NCI-H2081 treated with DMSO at 0.1 percent for 48 hours (cell line): Measurements from ENCODE around the gene KRTAP19-7.

Experiments
- DNase-seq: peaks from one replicate; lab custom pipeline; 2025; lab: John Stamatoyannopoulos, UW

KRTAP19-7 gene, protein sequence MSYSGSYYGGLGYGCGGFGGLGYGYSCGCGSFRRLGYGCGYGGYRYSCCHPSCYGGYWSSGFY

DNA sequence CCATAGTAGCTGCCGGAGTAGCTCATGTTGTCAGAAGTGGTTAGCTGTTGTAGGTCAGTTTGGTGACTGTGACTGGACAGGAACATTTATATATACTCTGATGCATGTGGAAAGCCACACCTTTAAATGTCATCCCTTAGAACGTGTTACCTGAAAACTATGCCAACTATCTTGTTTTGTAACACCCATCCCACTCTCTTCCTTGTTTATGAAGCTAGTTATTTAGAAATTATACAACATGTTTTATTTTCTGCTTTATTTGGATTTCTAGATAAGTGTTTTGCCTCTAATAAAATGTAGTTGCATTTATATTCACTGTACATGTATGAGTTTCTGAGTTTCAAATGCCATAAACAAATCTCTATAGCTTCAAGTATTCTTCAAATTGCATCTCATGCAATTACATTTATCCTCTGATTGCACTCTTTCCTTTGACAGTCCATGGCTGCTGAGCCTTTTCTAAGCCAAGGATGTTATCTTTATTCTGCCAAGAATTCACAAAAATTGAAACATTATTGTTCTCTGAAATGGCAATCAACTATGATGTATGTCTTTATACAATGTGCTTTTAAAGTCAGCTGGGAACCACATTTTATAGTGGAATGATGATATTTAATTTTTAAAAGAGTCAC is at the start of gene KRTAP19-7:
TSS of gene KRTAP19-7 (minus strand) at position 51 of the 632 bp plus-strand sequence. CDS start at position 26, 25 bp downstream.
- DNase-seq: no peak

DNA sequence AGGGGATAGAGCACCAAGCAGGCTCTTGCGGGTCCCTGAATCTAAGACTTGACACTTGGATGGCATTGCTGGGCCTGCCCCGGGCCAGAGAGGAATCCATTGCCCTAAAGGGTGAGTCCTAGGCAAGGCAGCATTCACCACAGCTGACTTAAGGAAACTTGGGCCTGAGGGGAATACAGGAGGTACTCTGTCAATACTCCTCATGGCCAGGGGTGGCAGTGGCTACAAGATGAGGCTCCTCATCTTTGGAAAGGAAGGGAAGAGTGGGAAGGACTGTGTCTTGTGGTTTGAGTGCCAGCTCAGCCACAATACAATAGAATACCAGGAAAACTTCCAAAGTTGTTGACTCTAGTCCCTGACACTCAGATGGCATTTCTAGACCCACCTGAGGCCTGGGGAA is 44.9 kb upstream of the KRTAP19-7 start:
- DNase-seq: no peak

DNA sequence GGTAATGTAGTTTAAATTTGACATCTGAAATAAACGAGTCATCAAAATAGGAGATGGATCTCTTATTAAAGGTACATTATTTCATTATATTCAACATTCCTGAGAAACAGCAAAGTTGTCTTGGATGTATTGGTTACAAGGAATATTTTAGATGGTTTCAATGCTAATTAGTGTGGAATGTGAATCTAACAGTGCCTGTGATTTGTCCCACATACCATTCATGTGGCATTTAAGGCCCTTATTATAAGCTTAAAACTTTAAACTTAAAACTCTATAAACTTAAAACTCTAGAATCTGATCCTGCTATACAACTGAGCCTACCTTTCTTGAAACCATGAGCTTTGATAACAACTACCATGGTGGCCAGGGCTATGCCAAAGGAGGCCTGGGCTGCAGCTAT is 39.7 kb upstream of the KRTAP19-7 start, which contains the start of gene KRTAP22-1:
TSS of gene KRTAP22-1 (plus strand) at position 301 of the 400 bp plus-strand sequence.
- DNase-seq: no peak

DNA sequence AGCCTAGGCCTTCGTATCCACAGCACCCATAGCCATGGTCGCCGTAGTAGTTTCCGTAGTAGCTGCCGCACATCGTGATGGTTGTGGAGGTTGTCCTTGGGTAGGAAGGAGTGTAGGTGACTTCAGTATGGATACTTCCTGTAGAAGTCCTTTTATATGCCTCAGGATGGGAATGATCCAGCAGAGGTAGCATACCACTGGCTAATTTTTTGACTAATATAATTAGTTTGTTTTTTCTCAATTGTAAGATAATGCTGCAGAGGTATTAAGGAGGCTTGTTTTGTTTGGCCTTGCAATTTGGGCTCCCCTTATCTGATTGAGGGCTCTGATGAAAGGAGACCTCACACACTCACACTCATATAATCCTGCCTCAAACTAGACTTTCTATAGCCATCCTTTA is 37.7 kb upstream of the KRTAP19-7 start, which contains the start of gene KRTAP6-2:
TSS of gene KRTAP6-2 (minus strand) at position 101 of the 400 bp plus-strand sequence. CDS start at position 73, 28 bp downstream.
- no peak for DNase-seq

DNA sequence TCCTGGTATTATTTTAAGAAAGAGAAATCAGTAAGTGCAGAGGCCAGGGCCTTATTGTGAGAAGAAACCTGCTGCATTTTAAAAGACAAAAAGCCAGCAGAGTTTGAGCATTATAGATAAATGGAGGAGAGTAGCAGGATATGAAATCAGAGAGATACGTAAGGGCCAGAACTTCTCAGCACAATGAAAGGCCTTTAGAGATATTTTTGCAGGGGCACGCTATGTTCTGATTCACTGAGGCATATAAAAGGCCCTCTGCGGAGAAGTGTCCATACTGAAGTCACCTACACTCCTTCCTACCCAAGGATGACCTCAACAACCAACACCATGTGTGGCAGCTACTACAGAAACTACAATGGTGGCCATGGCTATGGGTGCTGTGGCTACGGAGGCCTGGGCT is 31.0 kb upstream of the KRTAP19-7 start, which contains the start of gene KRTAP6-3:
TSS of gene KRTAP6-3 (plus strand) at position 301 of the 400 bp plus-strand sequence. CDS start at position 307, 6 bp downstream.
- no peak for DNase-seq

DNA sequence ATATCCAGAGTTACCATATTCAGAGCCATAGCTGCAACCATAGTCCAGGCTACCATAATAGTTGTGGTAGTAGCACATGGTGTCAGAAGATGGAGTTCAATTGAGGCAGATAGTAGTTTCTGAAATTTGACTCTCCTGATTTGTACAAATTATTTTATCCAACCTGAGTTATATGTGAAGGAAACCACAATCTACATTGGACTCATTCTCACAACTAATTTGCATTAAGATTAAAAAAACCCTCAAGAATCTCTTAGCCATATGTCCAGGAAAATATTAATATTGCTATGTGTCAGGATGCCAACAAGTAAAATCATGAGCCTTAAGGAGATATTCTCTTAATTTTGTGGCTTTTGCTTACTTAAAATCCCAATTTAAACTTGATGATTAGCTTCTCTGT is 29.2 kb upstream of the KRTAP19-7 start, which contains the start of gene KRTAP22-2:
TSS of gene KRTAP22-2 (minus strand) at position 101 of the 400 bp plus-strand sequence.
- DNase-seq: no peak

DNA sequence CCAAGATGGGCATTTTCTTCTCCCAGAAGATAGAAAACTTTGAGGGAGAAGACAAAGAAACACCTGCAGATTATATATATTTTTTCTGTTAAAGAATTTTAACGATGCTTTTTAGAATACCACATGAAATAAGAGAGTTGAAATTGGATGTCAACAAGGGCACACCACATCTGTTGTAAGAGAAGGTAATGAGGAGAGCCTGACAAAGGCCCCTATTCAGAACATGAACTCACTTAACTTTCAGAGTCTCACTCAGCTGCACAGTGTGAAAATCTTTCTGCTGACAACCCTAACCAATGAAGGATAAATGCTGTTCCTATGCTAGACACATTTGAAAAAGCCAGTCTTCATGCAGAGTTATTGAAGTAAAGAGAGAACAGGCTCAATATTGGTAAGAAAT is 21.8 kb upstream of the KRTAP19-7 start:
- DNase-seq: no peak

DNA sequence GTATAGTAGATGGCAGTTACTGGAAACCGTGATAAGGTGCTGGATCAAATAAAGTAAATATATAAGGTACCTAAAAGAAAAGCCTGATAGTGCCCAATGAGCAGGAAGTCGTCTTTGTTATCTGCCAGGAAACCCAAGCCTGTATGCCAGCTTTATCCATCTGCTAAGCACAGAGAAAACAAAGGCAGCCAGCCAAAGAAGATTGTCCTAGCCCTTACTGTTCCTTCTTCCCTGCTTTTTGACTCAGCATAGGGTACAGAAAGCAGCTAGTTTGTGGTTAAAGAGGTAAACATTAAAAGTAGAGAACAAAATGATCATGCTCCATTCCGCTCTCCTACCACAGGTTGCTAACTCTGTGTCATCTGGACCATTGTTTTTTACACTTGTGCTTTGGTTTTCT is 19.0 kb upstream of the KRTAP19-7 start:
- no peak for DNase-seq

DNA sequence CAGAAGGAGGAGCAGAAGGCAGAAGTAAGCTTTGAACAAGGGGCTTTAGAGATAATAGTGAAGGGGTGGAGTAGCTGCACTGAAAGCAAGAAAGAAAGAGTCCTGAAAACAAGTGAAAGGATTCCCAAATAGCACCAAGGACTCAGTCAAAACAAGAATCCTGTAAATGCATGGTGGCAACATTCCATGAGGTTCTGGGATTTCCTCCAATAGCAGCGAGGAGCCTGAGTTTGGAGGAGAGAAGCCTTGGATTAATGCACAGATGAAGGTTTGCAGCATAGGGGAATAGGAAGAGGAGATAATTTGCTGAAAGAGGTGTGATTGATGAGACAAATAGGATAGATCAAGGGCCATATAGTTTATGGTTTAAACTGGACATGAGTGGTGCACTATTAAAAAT is 18.2 kb upstream of the KRTAP19-7 start:
- DNase-seq: no peak

DNA sequence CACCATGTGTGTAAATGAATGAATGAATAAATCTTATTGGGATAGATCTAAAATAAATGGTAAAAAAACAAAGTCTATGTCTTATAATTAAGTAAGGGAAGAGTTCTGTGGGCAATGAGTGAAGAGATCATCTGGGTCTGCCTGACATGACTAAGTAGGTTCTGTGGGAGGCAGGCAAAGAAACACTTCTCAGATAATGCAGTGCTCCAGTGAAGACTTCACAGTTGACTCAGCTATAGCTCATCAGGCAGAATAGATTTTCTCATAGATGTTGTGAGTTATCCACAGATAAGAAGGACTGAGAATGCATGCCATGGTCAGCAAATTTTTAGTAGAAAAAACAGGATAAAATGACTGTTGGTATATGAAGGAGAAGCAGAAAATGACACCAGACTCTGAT is 16.7 kb upstream of the KRTAP19-7 start:
- DNase-seq: no peak

DNA sequence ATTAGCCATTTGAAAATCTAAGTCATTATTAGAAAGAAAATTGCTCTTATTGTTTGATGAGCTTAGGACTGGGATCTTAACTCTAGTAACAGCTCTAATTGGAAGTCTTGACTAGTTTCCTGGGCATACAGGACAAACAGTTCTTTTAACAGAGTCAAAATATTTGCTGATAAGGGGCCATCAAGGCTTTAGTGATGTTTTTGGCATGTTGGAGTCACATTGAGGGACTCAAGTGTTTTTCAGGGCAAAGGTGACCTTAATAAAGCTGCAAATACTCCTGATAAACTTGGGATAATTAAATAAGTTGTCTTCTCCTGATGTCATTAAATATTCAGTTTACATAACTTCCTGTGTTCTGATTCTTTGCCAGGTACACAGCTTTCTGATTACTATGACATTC is 6.5 kb upstream of the KRTAP19-7 start:
- DNase-seq: no peak

DNA sequence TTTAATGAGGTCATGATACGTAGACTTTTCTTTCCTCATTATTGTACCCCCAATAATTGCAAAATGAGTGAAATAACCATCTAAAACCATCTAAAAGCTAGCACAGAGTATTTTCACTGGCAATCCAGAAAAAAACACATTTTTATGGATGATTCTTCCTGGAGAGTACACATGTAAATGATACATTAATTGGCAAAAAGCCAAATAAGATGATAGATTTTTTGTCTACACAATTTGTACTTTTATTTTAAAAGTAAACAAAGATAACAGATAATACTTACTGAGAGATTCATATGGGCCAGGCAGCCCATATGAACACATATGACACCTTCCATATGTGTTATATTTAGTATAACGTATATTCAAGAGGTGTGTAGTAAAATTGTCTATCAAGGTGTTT is 2.5 kb upstream of the KRTAP19-7 start:
- no peak for DNase-seq

DNA sequence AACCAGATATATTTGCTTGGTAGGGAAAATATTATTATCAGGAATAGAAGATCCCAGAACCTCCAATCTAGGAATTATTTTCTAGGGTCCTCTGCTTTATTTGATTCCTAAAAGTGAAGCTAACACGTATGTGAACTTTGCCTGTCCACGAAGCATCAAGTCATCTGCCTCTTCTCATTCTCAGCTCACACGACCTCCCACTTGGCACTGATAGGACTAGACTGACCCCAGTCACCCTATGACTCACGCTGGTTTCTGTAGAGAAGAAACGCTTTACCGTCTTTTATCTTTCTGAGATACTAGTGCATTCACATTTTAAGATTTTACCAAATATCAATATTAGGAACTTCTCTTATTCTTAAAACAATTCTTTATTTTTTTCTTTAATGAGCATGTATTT is 2.0 kb upstream of the KRTAP19-7 start:
- no peak for DNase-seq

DNA sequence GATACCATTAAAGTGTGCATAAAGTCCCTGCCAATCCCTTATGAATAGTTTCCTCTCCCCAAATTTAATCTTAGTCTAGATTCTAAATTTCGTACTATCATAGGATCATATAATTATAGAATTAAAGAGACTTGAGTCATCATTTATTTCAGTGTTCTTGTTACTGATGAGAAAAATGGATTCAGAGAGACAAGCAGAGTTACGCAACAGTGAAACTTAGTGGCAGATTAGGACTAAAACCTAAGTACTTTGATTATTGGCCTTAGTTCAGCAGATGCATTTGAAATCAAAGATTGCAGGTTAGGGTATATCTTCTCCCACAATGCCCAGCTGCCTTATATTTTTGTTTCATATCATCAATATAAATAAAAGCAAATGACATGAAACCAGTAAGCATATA is 843 bp upstream of the KRTAP19-7 start:
- DNase-seq: no peak

DNA sequence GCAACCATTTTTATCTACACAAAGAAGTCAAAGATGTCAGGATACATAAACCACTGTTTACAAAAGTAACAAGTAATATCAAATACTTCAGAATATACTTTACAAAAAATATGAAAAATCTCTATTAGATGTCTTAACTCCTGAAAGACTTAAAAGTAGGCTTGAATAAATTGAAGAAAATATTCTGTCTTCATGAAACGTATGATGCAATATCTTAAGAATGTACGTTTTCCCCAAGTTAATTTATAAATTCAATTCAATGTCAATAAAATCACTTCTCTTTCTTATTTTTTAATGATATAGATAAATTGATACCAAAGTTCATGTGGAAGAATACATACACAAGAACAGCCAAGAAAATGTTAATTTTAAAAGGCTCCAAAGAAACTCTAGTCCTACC is 6.0 kb downstream of the KRTAP19-7 start:
- DNase-seq: no peak

DNA sequence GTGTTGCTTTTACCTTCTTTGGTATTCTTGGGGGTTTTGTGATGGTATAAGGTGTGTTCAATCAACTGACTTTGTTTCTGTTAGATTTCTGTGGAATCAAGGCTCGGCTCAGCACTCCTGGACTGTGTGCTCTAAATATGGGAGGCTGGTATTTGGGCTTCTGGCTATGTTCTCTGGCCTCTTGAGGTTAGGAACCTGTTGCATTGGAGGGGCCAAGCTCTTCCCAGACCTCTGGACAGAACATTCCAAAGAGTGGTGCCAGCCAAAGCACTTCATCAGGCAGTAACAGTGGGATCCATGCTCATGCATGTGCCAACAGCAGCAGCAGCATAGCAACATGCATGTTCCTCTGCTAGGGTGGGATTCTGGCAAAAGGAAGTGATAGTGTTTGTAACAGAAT is 8.3 kb downstream of the KRTAP19-7 start:
- DNase-seq: no peak

DNA sequence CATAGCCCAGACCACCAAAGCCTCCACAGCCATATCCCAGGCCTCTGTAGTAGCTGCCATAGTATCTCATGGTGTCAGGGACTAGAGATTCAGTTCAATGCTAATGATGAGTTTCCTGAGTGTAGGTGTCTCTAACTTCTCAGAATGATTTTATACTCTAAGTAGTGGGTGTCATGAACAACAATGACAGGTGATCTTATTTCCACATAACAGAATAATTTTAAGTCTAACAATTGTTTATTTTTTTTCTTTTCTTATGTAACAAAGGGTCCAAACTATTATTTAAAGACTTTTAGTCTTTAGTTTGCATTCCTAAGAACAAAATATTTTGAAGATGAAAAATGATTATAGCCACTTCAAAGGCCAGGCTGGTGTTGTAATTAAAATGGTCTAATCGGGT is 19.4 kb downstream of the KRTAP19-7 start, which contains the start of gene KRTAP19-6:
TSS of gene KRTAP19-6 (minus strand) at position 101 of the 400 bp plus-strand sequence. CDS start at position 70, 31 bp downstream.
- DNase-seq: no peak

DNA sequence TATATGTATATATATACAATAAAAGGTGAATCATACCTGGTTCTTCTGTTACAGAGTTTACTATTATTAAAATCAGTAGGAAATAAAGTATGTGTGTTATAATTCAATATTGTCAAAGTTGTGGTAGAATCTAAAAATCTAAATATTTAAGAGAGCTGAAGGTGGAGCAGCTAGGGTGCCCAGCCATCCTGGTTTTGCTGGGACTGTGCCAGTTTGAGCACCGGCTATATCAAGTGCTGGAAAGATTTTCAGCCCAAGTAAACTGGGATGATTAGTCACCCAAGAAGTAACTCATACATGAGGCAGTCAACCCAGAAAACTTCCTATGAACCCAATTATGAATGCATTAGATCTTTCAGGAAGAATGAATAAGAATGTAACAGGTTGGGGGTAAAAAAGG is 42.2 kb downstream of the KRTAP19-7 start:
- DNase-seq: no peak

DNA sequence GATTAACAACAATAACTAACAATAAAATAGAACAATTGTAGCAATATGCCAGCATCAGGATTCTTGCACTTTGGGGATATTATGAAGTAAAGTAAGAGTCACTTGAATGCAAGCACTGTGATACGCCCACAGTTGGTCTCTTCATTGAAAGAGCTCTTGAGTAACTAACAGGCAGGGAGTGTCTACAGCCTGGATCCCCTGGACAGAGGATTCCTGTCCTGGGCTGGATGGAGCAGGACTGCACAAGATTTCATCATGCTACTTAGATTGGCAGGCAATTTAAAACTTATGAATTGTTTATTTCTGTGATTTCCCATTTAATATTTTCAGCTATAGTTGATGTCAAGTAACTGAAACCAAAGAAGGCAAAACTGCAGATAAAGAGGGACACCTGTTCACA is 45.4 kb downstream of the KRTAP19-7 start:
- no peak for DNase-seq
